ENCODE measurements around the gene C7.

Gene C7

DNA sequence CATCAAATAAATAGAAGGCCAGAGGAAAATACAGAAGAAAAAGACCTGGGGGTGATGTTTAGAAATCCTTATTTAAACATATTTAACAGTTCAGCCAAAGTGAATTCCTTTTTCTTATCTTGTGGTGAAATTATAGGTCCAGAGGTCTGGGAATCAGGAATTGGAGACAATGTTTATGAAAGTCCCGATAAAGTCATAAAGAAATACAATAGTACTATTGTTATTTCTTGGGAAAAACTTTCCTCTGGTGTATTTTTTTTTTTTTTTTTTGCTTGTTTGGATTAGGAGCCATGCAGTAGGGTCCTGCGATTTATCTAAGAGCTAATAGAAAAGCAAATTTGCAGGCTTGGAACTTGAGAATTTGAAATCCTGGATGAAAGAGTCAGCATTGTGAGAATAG is 426 bp downstream of the C7 start:
- TF ChIP-seq, protein P1, sequence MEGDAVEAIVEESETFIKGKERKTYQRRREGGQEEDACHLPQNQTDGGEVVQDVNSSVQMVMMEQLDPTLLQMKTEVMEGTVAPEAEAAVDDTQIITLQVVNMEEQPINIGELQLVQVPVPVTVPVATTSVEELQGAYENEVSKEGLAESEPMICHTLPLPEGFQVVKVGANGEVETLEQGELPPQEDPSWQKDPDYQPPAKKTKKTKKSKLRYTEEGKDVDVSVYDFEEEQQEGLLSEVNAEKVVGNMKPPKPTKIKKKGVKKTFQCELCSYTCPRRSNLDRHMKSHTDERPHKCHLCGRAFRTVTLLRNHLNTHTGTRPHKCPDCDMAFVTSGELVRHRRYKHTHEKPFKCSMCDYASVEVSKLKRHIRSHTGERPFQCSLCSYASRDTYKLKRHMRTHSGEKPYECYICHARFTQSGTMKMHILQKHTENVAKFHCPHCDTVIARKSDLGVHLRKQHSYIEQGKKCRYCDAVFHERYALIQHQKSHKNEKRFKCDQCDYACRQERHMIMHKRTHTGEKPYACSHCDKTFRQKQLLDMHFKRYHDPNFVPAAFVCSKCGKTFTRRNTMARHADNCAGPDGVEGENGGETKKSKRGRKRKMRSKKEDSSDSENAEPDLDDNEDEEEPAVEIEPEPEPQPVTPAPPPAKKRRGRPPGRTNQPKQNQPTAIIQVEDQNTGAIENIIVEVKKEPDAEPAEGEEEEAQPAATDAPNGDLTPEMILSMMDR (conservative IDR thresholded peaks at IDR 0.05): no peak
- no peak overlapping the region for H3K27ac ChIP-seq

DNA sequence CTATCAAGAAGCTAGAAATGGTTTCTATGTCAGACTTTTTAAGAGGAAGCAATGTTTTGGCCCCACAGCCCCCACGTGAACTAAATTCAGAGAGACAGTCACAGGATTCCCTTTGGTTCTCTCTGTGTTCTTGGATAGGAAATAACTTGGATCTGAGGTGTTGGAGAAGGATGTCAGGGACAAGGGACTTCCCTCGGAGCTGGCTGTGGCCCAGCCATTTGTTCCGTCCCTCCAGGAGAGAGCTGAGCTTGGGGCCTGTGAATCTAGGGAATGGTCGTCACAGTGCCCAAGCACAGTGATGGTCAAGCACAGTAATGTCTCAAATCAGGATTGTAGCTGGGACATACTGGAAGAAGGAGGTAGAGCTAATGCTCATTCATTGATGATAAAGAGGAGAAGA is 2.0 kb downstream of the C7 start:
- TF ChIP-seq, protein P1 (conservative IDR thresholded peaks at IDR 0.05): no peak
- no peak overlapping the region for H3K27ac ChIP-seq

DNA sequence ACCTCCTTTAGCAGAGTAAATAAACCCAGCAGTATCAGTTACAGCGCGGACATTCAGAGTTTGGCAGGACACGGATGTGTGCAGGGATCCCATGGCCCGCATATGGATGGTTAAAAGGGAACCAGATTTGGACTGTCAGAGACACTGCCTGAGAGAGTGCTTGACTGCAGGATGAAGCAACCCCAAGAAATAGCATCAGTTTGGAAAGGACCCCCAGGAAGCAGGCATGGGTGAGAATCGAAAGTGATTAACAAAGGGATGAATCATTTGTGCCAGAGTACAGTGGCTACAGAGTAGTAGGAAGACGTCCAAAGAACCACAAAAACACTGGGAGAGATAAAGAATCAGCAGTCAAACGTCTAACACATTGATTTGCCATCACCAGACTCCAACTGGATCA is 5.5 kb downstream of the C7 start:
- no peak overlapping the region for H3K27ac ChIP-seq
- TF ChIP-seq, protein P1 (conservative IDR thresholded peaks at IDR 0.05): no peak

DNA sequence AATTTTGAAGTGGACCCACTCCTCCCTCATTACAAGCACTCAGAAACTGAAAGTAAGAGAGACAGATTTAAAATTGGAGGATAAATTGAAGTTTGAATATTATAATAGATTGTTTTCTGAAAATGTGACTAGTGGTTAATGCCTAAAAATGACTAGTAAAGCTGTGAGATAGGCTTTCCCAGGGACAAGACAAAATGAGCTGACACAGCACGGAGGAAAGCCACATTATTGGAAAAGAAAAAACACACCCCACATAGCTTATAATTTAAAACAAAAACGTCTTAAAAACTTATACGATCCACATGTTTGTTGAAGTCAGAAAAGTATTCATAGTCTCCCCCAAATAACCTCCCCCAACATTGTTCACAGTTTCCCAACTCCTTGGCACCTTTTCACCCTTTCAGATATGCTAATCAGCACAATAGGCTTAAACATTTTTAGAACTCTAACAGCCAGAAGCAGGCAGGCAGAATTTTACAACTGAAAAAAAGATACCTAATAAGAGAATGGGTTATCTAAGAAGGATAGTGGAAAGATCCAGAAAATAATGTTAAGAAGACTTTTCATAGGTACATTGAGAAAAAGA is 6.1 kb downstream of the C7 start:
- TF ChIP-seq, protein P1 (conservative IDR thresholded peaks at IDR 0.05): no peak
- no peak overlapping the region for H3K27ac ChIP-seq

DNA sequence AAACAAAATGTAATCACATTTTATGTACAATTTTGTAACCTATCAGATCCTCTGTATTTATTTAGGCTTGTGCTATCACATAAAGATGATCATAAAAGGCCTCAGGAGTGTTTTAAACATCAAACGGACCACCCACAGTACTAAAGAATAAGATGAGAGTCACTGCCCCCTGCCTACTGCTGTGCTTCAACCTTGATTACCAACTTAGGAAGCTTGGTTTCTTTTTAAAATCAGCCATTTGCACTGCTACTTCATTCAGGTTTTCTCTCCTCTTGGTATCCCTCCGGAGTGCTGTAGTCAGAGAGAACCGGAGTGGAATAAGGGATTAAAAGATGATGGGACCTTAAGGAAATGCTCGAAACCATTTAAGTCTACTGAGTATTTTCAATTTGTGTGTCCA is 6.9 kb downstream of the C7 start:
- no peak overlapping the region for H3K27ac ChIP-seq
- TF ChIP-seq, protein P1 (conservative IDR thresholded peaks at IDR 0.05): no peak

DNA sequence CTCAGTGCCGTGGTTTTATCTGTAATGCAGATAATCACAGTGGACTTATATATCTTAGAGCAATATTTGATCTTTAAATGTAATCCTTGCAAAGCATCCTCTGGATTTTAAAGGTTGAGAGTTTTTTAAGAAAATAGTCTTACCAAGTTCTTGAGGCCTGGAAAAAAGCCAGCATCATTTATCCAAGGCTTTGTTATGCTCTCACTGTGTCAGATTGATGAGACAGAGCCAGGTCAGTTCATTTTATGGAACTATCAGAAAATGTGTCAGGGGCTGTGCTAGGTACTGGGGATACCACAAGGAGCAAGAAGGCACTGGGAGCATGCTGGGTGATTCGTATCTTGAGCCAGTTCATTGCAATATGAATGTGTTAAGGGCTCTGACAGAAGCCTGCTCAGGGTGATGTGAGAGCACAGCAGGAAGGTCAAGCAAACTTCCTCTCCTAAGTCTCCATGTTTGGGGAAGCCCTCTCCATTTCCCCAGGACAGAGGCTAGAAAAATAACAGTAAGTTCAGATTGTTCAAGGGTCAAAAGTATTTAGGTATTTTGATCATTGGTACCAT is 19.7 kb downstream of the C7 start:
- TF ChIP-seq, protein P1 (conservative IDR thresholded peaks at IDR 0.05): peak; percentile 6; the same call in 1 of the 2 replicates
- H3K27ac ChIP-seq: no peak overlapping the region

DNA sequence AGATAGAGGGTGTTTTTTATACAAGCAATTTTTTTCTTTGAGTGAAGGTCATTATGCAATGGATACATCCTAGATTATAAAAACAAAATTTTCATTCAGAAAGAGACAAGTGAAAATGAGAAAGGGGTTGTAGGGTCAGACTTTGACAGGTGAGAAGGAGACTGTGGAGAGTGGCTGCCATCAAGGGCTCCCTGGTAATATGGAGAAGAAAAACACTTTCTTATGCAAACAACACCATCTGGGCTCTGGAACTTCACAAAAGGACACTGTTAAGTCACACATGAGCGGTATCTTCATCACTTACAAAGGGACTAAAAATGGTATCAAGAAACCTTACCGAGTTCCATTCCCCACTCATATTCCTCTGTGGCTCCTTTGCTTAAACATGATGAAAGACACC is 23.5 kb downstream of the C7 start:
- TF ChIP-seq, protein P1 (conservative IDR thresholded peaks at IDR 0.05): no peak
- H3K27ac ChIP-seq: no peak overlapping the region
